Hypothalamus (tissue), 51 donors: Measurements from ENCODE around the gene RAB11FIP4.

Source experiments
- DNase-seq, 51 donors: peaks; one replicate each; lab custom pipeline; 2025; lab: John Stamatoyannopoulos, UW

RAB11FIP4 gene

GRCh38 chr17:31385428-31386285, 5.8 kb upstream of the RAB11FIP4 start:
- DNase-seq: no peak

- DNase-seq: no peak
These were observed 4.9 kb upstream of the RAB11FIP4 start for GRCh38 chr17:31386542-31387075.

DNA sequence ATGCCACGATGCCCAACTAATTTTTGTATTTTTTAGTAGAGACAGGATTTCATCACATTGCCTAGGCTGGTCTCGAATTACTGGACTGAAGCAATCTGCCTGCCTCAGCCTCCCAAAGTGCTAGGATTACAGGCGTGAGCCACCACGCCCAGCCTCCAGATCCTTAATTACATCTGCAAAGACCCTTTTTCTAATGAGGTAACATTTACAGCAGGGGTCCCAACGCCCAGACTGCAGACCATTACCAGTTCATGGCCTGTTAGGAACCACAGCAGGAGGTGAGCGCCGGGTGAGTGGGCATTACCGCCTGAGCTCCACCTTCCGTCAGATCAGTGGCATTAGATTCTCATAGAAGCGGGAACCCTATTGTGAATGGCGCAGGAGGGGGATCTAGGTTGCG, 4.0 kb upstream of the RAB11FIP4 start:
- no peak for DNase-seq

DNA sequence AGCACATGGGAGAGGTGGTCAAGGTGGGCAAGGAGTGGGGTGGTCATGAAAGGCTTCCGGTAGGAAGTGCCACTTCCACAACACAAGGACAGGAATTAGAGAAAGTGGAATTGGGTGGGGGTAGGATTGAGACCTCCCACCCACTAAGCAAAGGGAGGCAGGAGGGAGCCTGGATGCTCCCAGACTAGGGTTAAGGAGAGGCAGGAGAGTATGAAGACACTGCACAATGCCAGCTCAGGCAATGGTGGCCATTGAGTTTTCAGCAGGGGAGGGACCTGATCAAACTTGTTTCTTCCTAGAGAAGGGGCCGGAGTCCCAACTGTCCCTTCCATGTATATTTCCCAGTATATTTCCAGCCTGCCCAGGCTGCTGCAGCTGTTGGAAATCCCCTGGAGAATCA, 3.1 kb upstream of the RAB11FIP4 start:
- DNase-seq: no peak

- DNase-seq: peak in 32 of 51 donors; percentile 12 to 68 (median 35)
These were observed 2.5 kb upstream of the RAB11FIP4 start for GRCh38 chr17:31388770-31389656.

DNA sequence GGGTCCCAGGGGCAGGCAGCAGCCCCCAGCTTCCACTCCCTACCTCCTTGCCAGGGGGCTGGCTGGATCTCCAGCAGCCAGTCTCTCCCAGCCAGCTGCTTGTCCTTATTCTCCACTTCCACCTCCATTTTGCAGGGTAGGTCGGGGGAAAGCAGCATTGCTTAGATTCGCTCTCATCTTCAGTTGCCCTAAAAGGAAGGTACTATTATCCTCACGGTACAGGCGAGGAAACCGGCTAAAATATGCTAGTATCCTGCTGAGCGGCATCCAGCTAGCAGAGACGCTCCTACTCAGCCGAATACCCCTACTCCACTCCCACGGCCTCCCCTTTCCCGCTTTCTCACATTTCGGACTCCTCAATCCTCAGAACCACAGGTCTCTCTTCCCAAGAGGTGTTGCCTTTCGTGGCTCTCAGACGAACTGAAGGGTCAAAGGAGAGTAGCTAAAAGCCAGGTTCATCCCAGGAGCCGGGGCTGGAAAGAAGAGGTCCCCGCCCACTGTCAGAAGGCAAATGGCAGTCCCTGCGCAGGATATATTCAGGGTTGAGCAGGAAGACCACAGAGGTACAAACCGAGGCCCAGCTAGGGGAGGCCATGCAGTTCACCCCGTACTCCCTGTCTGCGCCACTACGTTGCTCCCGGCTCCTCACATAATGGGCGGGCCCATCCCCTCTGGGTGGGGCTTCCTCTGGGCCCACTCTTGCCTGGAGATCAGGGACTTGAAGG, 1.7 kb upstream of the RAB11FIP4 start:
- DNase-seq: no peak

DNA sequence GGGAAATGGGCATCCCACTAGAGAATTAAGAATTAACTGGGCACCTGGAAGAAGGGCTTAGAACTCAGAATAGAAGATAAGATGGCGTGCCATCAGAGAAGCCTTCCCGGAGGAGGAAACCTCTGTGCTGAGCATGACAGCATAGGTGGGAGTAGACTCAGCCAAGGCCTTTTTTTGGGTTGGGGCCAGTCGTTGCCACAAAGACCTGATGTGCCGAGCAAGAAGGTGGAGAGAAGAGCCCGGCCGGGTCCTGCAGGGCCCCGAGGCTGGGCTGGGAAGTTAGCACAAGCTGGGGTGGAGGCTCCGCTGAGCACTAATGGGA, 1.1 kb upstream of the RAB11FIP4 start:
- no peak for DNase-seq

DNA sequence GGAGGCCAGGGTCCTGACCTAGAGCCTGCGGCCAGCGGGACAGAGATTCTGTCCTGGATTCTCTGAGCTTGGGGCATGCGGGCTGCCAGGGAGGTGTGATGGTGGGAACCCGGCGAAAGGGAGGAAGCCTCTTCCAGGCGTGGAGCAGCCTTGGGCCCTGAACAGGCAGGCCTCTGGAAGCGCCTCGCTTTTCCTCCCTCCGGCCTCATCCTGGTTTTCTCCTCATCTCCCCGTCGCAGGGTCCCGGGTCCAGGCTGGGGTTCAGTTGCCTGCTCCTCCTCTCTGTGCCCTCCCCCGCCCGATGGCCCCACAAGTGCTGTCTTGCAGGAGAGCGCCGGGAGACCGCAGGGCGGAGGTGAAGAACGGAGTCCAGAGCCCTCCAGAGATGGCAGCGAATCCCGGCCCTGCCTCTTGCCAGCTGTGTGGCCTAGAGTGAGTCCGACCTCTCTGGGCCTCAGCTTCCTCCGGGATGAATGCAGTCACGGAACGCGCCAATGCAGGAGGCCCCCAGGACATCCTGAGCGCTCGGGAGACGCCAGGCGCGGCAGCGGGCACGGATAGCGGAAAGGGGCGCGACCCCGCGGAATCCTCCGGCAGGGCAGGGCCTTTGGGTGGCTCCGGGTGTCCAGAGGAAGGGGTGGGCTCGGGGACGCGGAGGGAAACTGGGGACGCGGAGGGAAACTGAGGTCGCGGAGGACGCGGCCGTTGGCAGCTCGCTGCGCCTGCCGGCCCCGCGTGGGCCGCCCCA, 553 bp upstream of the RAB11FIP4 start:
- DNase-seq: peak in 6 of 51 donors; percentile 30 to 56 (median 41)

- DNase-seq: peak in 20 of 51 donors; percentile 20 to 61 (median 36)
These were observed 754 bp downstream of the RAB11FIP4 start for GRCh38 chr17:31392002-31392855.

DNA sequence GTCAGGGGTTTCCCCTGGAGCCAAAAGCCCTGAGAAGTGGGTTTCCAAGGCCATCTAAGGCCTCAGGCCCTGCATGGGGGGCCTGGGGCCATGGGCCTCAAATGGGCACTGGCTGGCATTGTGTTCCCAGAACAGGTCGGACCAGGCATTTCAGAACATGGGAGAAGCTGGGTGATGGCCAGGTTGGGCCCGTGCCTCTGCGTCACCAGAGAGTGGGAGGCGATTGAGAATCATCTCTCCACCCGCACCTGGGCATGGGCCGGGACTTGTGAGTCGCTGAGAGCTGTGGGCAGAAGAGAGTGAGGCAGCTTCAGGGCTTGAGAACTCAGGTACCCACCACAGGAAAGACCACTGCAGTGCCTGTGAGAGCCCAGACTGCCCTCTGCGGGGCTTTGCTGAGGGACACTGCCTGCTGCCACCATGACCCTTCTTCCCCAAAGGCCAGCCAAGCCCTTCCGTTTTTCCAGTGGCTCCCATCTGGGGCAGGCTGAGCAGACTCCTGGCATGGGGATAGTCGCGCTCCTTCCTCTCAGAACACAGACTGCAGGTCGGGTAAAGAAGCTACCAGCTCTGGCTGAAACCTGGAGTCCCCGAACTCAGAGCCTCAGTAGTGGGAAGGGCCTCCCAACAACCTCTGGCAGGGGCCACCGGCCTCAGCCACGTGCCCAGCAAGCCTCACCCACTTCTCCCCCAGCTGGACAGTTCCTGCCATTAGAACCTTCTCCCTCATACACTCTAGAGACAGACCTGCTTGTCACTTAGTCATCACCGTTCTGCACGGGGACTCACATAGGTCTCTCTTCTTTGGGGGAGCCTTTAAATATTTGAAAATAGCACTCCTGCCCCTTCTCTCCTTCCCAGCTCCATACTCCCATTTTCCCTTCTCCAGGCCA, 1.6 kb downstream of the RAB11FIP4 start:
- peak in 6 of 51 donors; percentile 18 to 59 (median 34) for DNase-seq

DNA sequence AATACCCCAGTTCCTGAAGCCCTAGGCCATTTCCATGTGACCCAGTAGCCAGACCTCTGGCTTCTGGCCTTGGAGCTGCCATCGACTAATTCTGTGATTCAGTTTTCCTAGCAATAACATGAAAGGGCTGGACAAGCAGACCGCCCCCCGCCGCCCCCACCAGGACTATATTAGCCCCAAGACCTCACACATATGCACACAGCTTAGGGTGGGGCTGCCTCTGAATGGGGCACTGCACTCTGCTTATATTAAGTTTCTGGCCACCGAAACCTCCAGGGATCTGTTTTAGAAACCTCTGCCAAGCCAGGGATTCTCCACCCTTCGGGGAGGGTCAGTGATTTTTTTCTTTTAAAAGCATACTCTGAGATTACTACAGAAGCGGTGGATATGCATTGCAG, 2.3 kb downstream of the RAB11FIP4 start:
- DNase-seq: no peak

DNA sequence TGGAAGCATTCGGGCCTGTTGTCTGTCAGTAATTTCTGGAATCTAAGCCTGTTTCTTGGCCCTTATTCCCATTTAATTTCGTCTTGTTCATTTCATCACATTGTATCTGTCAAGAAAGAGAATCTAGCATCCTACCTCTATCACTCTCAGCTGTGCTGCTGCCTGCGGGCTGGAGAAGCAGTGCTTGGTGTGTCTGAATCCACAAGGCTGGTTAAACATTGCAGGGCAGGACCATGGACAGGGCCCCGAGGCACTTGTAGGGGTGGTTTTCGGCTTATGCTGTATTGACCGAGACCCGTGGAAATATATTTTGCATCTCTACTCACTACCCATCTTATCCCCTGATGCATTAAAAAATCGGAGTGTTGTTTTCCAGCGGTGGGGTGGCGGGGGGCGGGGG, 3.1 kb downstream of the RAB11FIP4 start:
- peak in 24 of 51 donors; percentile 12 to 67 (median 44) for DNase-seq

GRCh38 chr17:31397256-31397939, 5.9 kb downstream of the RAB11FIP4 start:
- DNase-seq: no peak

GRCh38 chr17:31398381-31399311, 7.2 kb downstream of the RAB11FIP4 start:
- no peak for DNase-seq

- no peak for DNase-seq
These were observed 9.0 kb downstream of the RAB11FIP4 start for GRCh38 chr17:31400481-31400950.
